Measurements from ENCODE around the gene FUT7. TPM values are rescaled to one million over a fixed set of nuclear protein-coding genes. Genes with fewer than 3 reads are reported as not detected.
A peak's percentile ranks its signal among the peaks of the same experiment; 100 is the strongest.
"Not testable (repeated sequence)": the region's sequence is repeated elsewhere in the genome, so short reads cannot be mapped to it uniquely, and the experiment has no call there.

Gene FUT7
- total RNA-seq, 2 donors from 2014 or later: not detected

DNA sequence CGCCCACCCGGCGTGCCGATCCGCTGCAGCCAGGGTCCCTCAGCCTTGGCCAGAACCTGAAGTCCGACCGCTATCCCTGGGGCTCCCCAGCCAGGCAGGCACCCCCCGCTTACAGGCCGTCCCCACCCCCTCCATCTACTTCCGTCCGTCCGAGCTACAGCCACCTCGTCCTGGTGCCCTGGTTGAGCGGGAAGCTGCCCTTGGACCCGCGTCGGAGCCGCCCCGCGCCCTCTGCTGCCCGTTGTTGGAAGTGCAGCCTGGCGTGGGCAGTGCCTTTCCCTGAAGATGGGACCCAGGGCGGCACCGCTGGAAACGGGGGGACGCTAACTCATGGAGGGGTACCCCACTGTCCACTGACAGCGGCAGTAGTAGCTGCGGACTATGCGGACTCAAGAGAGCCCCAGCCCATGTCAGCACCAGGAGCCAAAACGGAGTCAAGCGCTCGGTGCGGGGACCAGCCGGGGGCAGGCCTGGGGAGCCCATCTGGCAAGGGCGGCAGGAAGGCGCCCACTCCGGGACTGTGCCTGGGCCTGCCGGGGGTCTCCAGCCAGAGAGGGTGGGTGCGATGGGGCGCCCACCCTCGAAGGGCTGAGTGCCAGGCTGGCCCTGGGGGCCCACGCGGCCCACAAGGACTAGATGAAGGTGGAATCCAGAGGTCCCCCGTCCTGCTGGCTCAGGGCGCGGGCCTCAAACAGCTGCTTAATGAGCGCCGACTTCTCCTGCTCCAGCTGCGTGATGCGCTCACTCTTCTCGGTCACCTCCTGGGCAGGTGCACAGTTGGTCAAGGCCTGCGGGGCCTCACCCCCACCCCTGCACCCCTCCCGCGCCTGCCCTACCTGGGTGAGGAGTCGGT, 32.4 kb upstream of the FUT7 start:
- H3K27ac ChIP-seq: no peak overlapping the region
- DNase-seq: peak; percentile 76
- TF ChIP-seq CTCF (IDR thresholded peaks at IDR 0.05): peak; percentile 97
- intact Hi-C loops (cut with DNase I): no loop called here
- H3K27me3 ChIP-seq: no peaks in the 10 kb centered on the region
- no peak overlapping the region for H3K9ac ChIP-seq (ENCODE audit: low read depth in 2 of 2, low read length in 2 of 2)
- peaks cover 10% of the 10 kb centered on the region for H3K4me1 ChIP-seq
- no peaks in the 10 kb centered on the region for H3K9me3 ChIP-seq
- H3K36me3 ChIP-seq: no peaks in the 10 kb centered on the region
- H3K4me3 ChIP-seq: no peak overlapping the region

- DNase-seq: no peak
- no peak for TF ChIP-seq CTCF (IDR thresholded peaks at IDR 0.05)
- Histone ChIP-seq H3K4me1 (peaks cover 4% of the 10 kb centered on the region), H3K27ac (no peak overlapping the region), H3K4me3 (no peak overlapping the region), H3K27me3 (no peaks in the 10 kb centered on the region), H3K9ac (ENCODE audit: low read depth in 2 of 2, low read length in 2 of 2) (no peak overlapping the region), H3K9me3 (no peaks in the 10 kb centered on the region), H3K36me3 (no peaks in the 10 kb centered on the region)
- intact Hi-C loops (cut with DNase I): no loop called here
Observed at GRCh38 chr9:137063311-137064026, 31.6 kb upstream of the FUT7 start.

DNA sequence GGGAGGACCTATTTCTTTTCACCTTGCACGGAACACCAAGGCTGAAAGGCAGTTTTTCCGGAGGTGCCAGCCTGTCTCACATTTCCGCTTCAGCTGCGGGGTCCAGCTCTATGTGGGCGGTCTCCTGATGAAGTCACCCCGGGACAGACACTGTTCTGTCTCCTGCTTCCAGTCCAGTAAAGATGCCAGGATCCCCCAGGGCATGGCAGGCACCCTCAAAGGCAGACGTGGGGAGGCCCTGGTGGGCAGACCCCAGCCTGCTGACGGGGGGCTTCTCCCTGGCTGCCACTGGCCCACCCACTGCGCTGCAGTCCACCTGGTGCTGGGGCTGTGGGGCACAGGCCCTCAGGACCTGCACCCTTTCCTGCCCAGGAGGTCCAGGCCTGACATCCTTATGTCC, 30.9 kb upstream of the FUT7 start:
- intact Hi-C loops (cut with DNase I); H3K27ac ChIP-seq: not testable (repeated sequence)

DNA sequence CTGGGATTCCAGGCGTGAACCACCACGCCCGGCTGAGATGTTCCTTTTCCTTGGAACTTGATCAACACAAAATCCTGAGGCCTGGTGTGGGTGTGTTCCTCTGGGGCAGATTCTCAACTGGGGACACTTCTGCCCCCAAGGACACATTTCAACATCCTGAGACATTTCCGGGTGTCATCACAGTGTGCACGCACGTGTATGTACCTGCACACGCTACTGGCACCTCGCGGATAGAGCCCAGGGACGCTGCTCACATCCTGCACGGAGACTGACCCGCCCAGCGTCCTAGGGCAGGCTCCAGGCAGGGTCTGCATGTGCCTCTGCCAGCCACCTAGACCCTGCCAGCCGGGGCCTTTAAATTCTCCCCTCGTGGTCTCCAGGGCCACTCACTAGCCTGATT, 30.5 kb upstream of the FUT7 start:
- intact Hi-C loops (cut with DNase I): no loop called here
- Histone ChIP-seq H3K4me3 (no peak overlapping the region), H3K9me3 (no peaks in the 10 kb centered on the region), H3K9ac (ENCODE audit: low read depth in 2 of 2, low read length in 2 of 2) (no peak overlapping the region), H3K4me1 (peaks cover 6% of the 10 kb centered on the region), H3K27ac (no peak overlapping the region), H3K27me3 (no peaks in the 10 kb centered on the region), H3K36me3 (no peaks in the 10 kb centered on the region)
- TF ChIP-seq CTCF (IDR thresholded peaks at IDR 0.05): no peak
- DNase-seq: no peak

More for the DNA sequence above, 30.9 kb upstream of the FUT7 start:
- H3K4me1 ChIP-seq; H3K9ac ChIP-seq (ENCODE audit: low read depth in 2 of 2, low read length in 2 of 2); H3K27me3 ChIP-seq; H3K9me3 ChIP-seq; H3K36me3 ChIP-seq; DNase-seq; H3K4me3 ChIP-seq: not testable (repeated sequence)

- Histone ChIP-seq H3K27ac (no peak overlapping the region), H3K9ac (ENCODE audit: low read depth in 2 of 2, low read length in 2 of 2) (no peak overlapping the region), H3K27me3 (no peaks in the 10 kb centered on the region), H3K36me3 (no peaks in the 10 kb centered on the region), H3K4me1 (peaks cover 34% of the 10 kb centered on the region), H3K9me3 (no peaks in the 10 kb centered on the region), H3K4me3 (no peak overlapping the region)
- intact Hi-C loops (cut with DNase I): no loop called here
- no peak for DNase-seq
- TF ChIP-seq CTCF (IDR thresholded peaks at IDR 0.05): no peak
Observed at GRCh38 chr9:137058521-137059234, 26.8 kb upstream of the FUT7 start.
